Measurements from ENCODE around the gene ZNF213.
A peak's percentile ranks its signal among the peaks of the same experiment; 100 is the strongest.
"Not testable (repeated sequence)": the region's sequence is repeated elsewhere in the genome, so short reads cannot be mapped to it uniquely, and the experiment has no call there.

Gene ZNF213

DNA sequence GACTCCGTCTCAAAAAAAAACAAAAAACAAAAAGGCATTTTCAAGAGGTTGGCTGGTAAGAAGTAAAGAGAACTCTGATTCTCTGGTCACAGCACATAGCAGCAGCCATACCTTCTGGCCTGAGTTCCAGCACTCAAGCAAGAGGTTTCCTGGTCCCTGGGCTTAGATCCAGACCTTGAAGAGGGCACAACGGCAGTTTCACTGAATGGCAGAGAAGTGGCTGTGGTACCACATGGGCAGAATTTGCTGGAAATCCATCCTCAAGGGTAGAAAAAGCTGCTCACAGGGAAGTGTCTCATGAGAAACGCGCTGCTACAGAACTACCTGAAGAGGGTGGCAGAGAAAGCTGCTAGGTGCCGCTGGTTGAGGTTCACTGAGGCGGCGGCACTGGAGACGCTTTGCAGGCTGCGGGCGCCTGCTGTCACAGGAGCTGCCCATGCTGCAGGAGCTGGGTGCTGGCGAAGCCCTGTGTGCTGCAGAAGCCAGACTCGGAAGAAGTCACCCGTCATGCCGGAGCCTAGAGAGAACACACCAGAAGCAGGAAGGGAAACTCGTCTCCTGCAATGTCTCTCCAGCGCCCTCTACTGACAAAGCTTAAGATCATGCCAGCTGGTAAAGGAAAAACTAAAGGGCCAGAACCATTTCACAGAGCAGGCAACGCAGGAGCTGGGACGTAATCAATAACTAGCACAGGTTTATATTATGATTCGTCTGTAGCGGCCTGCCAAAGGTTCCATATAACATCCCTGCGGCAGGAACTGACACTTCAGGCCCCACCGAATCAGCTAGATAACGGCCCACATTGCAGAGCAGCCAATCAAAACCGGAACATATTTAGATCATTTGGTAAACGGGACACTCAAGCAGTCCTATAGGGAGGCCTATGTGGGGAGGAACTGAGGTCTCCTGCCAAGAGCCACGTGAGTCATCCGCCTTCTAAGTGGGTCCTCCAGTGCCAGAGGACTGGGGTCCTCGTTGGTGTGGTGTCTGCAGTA, 5.4 kb upstream of the ZNF213 start:
- DNase-seq (ENCODE audit: low read depth) = peak; percentile 49

DNA sequence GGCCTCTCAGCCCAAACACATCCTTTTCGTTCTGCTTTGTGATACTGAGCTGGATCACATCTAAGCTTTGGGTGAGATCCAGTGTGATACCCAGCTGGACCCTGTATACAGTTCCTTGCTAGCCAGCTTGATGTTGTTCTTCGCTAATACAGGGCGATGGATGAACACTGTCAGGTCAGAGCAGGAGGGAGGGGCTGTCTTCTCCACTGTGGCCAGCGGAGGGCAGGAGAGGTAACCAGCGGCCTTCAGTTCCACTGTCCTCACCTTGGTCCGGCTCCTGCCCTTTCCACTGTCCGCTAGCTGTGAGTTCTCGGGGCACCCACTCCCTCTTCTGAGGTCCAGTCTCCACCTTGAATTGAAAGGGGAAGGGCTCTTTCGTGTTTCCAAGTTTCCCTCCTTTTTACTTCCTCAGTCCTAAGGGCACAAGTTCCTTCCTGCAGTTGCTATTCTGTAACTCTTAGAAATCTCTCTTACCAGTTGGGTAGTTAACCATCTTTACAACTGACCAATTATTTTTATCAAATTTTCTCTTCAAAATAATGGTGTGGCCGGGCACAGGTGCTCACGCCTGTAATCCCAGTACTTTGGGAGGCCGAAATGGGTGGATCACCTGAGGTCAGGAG, 3.0 kb upstream of the ZNF213 start:
- DNase-seq (ENCODE audit: low read depth) = peak; percentile 26

DNA sequence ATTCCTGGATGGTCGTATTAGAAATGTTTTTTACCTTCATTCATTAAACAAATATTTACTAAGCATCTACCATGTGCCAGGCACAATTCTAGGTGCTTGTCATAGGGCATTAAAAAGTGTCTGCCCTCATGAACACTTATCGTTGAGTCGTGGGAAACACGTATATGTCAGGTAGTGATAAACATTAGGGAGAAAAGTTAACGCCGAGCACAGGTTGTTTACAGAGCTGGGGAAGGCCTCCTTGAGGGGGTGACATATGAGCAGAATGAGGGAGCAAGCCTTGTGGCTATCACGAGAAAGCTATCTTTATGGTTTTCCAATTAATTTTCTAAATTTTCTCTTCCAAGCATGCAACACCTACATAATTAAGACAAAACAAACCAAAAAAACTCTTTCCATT, 985 bp upstream of the ZNF213 start:
- no peak for DNase-seq (ENCODE audit: low read depth)

DNA sequence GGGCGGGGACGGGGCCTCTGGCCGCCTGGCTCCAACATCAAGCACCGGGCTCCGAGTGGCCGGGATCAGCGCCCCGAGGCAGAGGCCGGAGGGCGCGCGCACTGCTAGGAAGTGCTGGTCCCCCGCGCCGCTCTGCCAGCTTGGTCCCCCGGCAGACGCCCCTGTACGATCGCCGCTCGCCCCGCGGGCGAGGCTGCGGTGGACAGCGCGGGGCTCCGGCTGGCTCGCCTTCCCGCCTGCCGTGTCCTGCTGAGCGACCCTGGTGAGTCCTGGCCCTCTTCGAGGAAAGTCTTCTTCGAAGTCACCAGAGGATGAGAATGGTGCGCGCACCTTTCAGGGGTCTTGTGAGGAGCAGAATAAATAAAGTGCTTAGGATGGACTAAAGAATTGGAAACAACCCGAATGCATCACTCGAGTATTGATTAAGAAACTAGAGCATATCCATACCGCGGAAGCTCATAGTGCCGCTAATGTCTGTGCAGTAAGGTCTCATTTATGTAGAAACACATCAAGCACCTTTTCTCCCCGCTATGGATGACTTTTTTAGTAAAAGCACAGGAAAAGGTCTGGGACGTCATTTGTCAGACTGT, 392 bp downstream of the ZNF213 start:
- no peak for DNase-seq (ENCODE audit: low read depth)

DNA sequence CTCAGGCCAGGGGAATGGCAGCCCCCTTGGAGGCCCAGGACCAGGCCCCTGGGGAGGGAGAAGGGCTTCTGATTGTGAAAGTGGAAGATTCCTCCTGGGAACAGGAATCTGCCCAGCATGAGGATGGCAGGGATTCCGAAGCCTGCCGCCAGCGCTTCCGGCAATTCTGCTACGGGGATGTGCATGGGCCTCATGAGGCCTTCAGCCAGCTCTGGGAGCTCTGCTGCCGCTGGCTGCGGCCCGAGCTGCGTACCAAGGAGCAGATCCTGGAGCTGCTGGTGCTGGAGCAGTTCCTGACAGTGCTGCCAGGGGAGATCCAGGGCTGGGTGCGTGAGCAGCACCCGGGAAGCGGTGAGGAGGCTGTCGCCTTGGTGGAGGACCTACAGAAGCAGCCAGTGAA, 2.4 kb downstream of the ZNF213 start:
- no peak for DNase-seq (ENCODE audit: low read depth)

DNA sequence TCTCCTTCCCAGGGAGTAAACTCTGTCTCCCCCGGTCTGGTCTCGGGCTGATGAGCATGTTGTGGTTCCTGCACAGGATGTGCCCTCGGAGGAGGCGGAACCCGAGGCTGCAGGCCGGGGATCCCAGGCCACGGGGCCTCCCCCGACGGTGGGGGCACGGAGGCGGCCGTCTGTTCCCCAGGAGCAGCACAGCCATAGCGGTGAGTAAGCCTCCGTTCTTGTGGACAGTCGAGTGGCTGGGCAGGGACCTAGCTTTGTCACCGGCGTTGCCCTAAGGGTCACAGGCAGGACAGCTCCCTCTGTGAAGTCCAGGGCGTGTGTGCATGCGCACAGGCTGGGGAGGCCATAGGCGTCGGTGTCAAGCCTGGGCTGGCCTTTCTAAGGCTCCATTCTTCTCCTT, 3.5 kb downstream of the ZNF213 start:
- no peak for DNase-seq (ENCODE audit: low read depth)

DNA sequence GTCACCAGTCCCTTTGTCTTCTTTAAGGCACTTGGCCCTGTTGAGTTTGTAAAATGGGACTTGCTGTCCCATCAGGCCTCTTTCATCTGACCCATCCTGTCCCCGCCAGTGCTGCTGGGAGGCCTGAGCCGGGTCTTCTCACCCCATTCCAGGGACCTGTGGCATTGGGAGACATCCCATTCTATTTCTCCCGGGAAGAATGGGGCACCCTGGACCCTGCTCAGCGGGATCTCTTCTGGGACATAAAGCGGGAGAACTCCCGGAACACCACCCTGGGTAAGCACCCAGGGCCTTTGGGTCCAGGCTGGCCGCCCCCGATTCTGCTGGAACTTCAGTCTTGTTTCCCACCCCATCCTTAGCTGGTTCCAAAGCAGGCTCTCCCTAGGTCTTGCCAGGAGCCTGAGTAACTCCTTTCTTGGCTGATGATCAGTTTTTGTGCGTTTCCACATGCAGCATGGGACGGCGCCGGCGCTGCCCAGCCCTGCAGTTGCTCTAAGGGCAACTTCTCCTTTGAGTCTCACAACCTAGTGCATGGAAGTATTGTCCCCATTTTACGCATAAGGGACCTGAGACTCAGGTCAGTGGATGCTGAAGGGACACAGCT, 4.1 kb downstream of the ZNF213 start:
- DNase-seq (ENCODE audit: low read depth) = no peak

DNA sequence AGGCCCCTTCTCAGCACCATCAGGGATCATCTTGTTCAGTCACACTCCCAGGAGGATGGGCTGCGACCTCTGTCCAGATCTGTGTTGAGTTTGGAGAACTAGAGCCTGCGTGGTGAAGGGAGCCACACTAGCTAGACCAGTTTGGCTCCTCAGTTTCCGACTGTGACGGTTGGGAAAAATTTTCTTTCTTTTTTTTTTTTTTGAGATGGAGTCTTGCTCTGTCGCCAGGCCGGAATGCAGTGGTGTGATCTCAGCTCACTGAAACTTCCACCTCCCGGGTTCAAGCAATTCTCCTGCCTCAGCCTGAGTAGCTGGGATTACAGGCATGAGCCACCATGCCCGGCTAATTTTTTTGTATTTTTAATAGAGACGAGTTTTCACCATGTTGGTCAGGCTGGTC, 4.7 kb downstream of the ZNF213 start:
- DNase-seq (ENCODE audit: low read depth) = not testable (repeated sequence)

DNA sequence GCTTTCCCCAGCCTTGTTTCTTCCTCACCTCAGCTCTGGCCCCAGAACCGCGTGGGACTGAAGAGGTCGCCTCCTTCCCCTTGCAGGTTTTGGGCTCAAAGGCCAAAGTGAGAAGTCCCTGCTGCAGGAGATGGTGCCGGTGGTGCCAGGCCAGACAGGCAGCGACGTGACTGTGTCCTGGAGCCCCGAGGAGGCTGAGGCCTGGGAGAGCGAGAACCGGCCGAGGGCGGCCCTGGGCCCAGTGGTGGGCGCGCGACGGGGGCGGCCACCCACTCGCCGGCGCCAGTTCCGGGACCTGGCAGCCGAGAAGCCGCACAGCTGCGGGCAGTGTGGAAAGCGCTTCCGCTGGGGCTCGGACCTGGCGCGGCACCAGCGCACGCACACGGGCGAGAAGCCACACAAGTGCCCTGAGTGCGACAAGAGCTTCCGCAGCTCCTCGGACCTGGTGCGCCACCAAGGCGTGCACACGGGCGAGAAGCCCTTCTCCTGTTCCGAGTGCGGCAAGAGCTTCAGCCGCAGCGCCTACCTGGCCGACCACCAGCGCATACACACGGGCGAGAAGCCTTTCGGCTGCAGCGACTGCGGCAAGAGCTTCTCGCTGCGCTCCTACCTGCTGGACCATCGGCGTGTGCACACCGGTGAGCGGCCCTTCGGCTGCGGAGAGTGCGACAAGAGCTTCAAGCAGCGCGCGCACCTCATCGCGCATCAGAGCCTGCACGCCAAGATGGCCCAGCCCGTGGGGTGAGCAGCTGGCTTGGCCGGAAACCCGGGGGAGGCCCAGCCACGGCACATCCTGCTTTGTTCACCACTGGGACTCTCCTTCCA, 6.0 kb downstream of the ZNF213 start:
- DNase-seq (ENCODE audit: low read depth) = no peak

DNA sequence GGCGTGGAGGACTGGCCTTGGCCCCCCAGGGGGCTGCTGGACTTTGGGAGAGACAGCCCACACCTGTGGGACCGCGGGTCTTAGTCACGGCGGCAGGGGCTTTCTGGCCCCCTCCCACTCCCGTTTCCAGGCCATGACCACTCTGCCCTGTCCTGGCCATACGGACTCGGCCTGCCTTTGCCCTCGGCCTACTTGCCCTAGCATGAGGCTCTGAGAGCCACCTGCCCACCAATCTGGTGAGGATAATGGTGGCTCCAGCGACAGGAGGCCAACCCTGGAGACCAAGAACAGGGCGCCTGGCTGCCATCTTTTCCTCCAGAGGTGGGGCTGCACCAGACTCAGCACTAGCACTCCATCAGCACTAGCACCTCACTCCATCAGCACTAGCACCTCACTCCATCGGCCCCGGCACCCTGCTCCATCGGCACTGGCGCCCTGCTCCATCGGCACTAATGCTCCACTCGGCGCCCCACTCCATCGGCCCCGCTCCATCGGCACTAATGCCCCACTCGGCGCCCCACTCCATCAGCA, 7.0 kb downstream of the ZNF213 start:
- DNase-seq (ENCODE audit: low read depth) = no peak

DNA sequence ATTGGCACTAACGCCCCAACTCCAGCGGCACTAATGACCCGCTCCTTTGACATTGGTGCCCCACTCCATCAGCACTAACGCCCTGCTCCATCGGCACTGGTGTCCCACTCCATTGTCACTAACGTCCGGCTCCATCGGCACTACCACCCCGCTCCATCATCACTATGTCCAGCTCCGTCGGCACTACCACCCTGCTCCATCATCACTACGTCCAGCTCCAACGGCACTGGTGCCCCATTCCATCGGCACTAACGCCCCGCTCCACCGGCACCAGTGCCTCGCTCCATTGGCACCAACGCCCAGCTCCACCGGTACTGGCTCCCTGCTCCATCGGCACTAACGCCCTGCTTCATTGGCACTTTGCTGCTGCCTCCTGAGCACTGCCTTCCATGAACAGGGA, 7.5 kb downstream of the ZNF213 start:
- no peak for DNase-seq (ENCODE audit: low read depth)

DNA sequence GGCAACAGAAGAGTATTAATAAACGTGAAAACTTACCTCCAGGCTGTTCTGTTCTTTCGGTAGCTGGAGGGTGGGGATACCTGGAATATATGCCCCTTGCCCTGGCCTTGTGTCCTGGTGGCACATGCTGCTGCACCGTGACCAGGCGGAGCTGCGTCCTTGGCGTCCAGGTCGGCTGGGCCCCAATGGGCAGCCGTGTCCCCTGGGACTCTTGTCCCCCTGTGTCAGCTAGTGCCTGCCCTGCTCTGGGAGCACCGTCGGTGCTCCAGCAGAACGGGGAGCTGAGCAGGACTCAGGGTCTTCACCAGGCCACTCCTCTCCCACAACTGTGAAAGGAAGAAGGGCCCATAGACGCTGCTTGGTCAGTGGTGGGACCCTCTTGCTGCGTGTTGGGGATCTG, 7.9 kb downstream of the ZNF213 start:
- DNase-seq (ENCODE audit: low read depth) = no peak

DNA sequence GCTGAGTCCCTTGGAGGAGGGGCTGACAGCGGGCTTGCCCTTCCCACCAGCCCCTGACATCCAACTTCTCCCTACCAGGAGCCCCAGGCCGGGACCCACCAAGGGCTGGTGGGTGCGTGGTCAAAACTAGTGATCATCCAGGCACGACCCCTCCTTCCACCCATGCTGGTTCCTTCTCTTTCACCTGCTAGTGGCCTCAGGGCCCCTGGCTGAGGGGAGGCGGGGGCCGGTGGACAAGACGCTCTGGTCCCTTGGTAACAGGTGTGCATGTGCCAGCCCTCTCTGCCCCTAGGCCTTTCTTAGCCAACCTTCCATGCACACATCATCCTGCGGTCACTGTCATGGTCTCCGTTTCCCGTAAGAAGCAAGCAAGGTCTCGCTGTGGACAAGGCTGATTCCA, 8.4 kb downstream of the ZNF213 start:
- no peak for DNase-seq (ENCODE audit: low read depth)

DNA sequence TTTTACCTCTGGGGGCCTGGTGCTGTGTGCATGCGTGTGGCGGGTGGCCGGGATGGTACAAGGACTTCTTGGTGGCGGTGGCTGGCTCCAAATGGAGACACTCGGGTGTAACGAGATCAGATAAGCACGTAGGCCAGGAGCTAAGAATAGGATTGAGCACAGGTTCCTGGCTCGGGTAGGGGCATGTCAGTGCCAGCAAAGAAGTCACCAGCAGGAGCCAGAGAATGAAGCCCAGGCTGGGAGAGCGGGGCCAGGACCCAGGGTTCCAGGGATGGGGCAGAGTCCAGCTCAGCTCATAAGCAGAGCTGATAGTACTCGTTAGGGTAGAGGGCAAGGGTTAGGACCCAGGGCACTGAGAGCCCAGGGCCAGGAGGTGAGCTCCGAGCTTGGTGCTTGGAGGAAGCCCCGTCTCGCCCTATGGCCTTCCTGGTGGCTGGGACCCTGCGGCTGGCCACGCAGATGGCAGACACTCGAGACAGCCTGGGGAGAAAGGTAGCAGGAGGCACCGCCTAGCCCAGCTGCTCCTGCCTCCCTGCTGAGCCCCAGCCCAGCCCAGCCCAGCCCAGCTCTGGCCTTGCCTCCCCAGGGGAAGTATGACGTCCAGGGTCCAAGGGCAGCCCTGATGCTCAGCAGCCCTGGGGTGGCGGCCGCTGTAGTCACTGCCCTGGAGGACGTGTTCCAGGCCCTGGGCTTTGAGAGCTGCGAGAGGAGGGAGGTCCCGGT, 8.9 kb downstream of the ZNF213 start:
- no peak for DNase-seq (ENCODE audit: low read depth)

DNA sequence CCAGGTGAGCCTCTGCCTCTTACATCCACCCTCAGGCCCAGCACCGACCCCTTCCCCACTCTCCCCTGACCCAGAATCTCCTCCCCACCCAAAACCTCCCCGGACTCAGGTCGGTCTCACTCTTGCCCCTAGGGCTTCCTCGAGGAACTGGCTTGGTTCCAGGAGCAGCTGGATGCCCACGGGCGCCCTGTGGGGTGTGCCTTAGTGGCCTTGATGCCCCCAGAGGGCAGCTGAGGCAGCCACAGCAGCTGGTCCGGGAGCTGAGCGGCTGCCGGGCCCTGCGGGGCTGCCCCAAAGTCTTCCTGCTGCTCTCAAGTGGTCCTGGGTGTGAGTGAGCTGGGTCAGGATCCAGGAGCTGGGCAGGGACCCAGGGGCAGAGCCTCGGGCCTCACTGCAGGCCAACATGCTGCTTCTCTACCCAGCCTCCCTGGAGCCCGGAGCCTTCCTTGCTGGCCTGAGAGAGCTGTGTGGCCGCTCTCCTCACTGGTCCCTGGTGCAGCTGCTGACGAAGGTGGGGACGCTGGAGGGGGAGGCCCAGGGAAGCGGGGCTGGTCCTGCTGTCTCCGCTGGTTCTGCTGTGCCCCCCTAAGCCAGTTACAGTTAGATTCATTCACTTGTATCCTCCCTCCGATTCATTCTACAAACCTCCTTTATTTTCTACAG, 9.6 kb downstream of the ZNF213 start:
- no peak for DNase-seq (ENCODE audit: low read depth)

DNA sequence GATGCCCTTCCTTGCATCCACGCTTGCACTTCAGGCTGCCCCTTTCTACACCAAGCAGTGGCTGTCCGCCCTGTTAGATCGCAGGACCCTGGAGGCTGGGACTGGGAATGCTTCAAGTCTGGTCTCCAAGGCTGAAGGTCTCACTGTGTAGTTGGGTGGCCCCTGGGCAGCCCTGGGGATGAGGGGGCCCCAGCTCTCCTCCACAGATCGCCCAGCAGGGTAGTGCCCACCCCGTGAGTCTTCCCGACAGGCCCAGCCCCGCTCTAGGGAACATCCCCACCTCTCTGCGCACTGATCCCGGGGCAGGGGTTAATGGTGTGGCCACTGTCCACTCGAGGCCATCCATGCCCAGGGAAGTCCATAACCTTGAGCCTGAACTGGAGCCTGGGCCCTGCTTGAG, 10.3 kb downstream of the ZNF213 start:
- no peak for DNase-seq (ENCODE audit: low read depth)

DNA sequence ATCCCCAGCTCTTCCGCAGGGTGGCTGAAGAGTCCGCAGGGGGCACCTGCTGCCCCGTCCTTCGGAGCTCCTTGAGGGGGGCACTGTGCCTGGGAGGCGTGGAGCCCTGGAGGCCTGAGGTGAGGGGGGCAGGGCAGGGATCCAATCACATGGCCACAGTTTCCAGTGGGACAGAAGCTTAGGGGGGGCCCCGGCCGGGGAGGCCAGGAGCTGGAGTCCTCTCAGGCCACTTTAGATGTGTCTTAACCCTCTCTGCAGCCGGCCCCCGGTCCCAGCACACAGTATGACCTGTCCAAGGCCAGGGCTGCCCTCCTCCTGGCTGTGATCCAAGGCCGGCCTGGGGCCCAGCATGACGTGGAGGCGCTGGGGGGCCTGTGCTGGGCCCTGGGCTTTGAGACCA, 10.8 kb downstream of the ZNF213 start:
- no peak for DNase-seq (ENCODE audit: low read depth)

DNA sequence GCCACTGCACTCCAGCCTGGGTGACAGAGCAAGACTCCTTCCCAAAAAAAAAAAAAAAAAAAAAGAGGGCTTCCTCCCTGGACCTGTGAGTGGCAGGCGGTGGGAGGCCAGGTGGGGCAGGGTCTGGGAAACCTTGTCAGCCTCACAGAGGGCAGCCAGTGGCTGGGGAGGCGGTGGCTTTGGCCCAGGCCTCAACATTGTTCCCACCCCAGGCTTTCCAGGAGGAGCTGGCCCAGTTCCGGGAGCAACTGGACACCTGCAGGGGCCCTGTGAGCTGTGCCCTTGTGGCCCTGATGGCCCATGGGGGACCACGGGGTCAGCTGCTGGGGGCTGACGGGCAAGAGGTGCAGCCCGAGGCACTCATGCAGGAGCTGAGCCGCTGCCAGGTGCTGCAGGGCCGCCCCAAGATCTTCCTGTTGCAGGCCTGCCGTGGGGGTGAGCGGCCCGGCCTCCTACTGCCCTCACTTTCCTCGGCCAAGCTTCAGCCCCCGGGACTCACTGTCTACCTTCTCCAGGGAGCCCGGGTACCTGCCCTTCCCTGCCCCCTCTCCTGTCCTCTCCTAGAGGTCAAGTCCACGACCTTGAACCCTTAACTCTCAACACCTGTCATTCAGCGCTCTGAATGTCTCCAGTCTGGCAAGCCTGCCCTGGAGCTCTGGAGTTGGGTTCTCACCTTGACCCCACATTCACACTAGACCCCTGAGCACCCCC, 12.4 kb downstream of the ZNF213 start:
- DNase-seq (ENCODE audit: low read depth) = no peak

DNA sequence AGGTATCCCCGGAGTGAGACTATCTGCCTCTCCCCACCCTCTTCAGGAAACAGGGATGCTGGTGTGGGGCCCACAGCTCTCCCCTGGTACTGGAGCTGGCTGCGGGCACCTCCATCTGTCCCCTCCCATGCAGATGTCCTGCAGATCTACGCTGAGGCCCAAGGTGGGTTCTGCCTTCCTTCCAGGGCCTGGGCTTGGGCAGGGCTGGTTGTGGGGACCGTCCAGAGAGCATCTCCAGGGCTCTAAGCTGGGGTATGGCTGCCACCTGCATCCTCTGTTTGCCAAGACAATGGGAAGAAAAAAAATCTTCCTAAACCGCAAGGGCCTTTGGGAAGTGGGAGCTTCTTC, 12.9 kb downstream of the ZNF213 start:
- DNase-seq (ENCODE audit: low read depth) = no peak

Data from stimulated activated CD8-positive, alpha-beta memory T cell treated with anti-CD3 and anti-CD28 coated beads, Interleukin-4, amount 100 ng/mL, for 24 hours (primary cell).